Naive thymus-derived CD8-positive, alpha-beta T cell (primary cell): Measurements from ENCODE around the gene ATP10B. TPM values are rescaled to one million over a fixed set of nuclear protein-coding genes. Genes with fewer than 3 reads are reported as not detected.

Experiments used
- ATAC-seq, 2 donors: fragments of 150-1000 bp; cut with Tn5 transposase in 1 of 2; sonication (Bioruptor Pico), chemical (Tn5 transposase) in 1 of 2; 1 replicate in 1 of 2; 2 replicates in 1 of 2; pipeline ENCODE4 v1.10.0; 2021; ENCODE audit warnings: mild to moderate bottlenecking in 2 of 2, moderate library complexity in 2 of 2
- POLR2A ChIA-PET: fragments of 350-600 bp; sonication (Branson Sonifier 250); formaldehyde crosslinking; loops from one replicate; lab custom pipeline; 2021; ENCODE audit warnings: antibody characterized with exemption; lab: Charles Lee
- DNase-seq, 10 donors: peaks; one replicate each; pipeline versions ENCODE4 v3.0.0 to v3.0.0-alpha.2; 2020 to 2022
- H3K27ac Mint-ChIP-seq, 10 donors: one replicate each; pipeline ENCODE4 v1.8.0; 2020 to 2022; ENCODE audit warnings: mild to moderate bottlenecking in 10 of 10, mixed read lengths in 10 of 10, moderate library complexity in 4 of 10, inconsistent platforms in 1 of 10
- H3K27me3 Mint-ChIP-seq, 5 donors: one replicate each; pipeline ENCODE4 v1.8.0; 2021 to 2022; ENCODE audit warnings: mixed read lengths in 5 of 5
- H3K36me3 Mint-ChIP-seq, 3 donors: one replicate each; pipeline ENCODE4 v1.8.0; 2020 to 2022; ENCODE audit warnings: mixed read lengths in 3 of 3, mild to moderate bottlenecking in 2 of 3, inconsistent platforms in 1 of 3
- H3K4me1 Mint-ChIP-seq, 4 donors: one replicate each; pipeline ENCODE4 v1.8.0; 2021 to 2022; ENCODE audit warnings: mixed read lengths in 4 of 4
- H3K4me3 Mint-ChIP-seq, 10 donors: one replicate each; pipeline ENCODE4 v1.8.0; 2020 to 2022; ENCODE audit warnings: mild to moderate bottlenecking in 10 of 10, mixed read lengths in 10 of 10, moderate library complexity in 6 of 10, inconsistent platforms in 1 of 10
- H3K9me3 Mint-ChIP-seq, 9 donors: one replicate each; pipeline ENCODE4 v1.8.0; 2020 to 2022; ENCODE audit warnings: mixed read lengths in 9 of 9, mild to moderate bottlenecking in 3 of 9, inconsistent platforms in 1 of 9, moderate library complexity in 1 of 9
- polyA plus RNA-seq, 3 donors: library from polyadenylated mRNA; unstranded; fragments of 300-500 nt; fragmentation: Illumina TruSeq; gene quantifications; one replicate each; pipeline ENCODE4 v1.2.3, GENCODE V29; 2021
- total RNA-seq, 8 experiments: library from RNA in 2 of 8; stranded (reverse) in 2 of 8; gene quantifications; one replicate each; pipeline ENCODE4 v1.2.3 and lab custom pipeline; 2021 to 2026

Gene ATP10B
- total and polyA plus RNA-seq, 5 experiments from 2014 or later = not detected

DNA sequence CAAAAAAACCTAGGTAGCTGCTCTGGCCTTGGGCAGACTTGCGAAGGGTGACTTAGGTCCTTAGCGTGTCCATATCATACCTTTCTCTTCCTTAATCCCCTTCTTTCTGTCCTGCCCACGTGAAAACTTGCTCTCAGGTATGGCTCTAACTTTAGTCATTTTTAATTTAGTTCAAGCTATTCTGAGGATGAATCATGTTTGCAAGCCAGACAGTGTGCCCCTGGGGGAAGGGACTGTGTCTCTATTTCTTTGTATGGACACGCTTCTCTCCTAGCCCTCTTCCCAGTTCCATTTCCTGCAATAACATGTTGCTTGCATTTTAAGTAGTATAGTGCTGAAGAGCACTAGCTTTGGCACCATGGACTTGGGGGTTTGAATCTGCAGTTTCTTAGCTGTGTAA lies 309.7 kb downstream of the ATP10B start:
- no peak for DNase-seq
- peaks cover 0 to 2% (median 0%) of the 10 kb centered on the region in 3 donors for H3K36me3 Mint-ChIP-seq
- no peaks in the 10 kb centered on the region for H3K4me1 Mint-ChIP-seq
- POLR2A ChIA-PET = no interaction called here
- ATAC-seq = no peak
- H3K9me3 Mint-ChIP-seq = peaks cover 0 to 13% (median 4%) of the 10 kb centered on the region in 9 donors
- peaks cover 0 to 13% (median 4%) of the 10 kb centered on the region in 5 donors for H3K27me3 Mint-ChIP-seq
- H3K4me3 Mint-ChIP-seq = no peak overlapping the region
- peak overlapping the region in 1 of 10 donors; percentile 22 for H3K27ac Mint-ChIP-seq

DNA sequence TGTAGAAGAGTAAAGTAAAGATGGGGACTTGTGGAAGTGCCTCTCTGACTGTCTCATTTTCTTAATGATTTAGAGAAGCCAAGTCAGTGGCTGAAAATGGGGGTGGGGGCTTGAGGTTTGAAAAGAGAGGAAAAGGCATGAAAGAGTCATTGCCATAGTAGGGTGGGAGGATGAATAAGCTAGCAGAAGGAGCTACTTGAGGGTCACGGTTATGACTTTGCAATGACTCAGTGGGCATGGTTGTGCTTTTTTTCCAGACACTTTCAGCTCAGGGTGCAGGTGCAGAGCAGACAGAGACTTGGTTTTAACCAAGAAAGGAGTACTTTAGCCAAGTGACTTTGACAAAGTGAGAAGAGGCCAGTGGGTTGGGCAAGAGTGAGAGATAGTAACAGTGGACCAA lies 312.6 kb downstream of the ATP10B start:
- DNase-seq (no peak), ATAC-seq (no peak)
- POLR2A ChIA-PET = no interaction called here
- H3K4me1 Mint-ChIP-seq = no peaks in the 10 kb centered on the region
- H3K36me3 Mint-ChIP-seq = no peaks in the 10 kb centered on the region
- H3K9me3 Mint-ChIP-seq = no peaks in the 10 kb centered on the region
- no peak overlapping the region for H3K27ac Mint-ChIP-seq
- H3K4me3 Mint-ChIP-seq = no peak overlapping the region
- H3K27me3 Mint-ChIP-seq = peaks cover 0 to 6% (median 2%) of the 10 kb centered on the region in 5 donors

GRCh38 chr5:160537940-160538339 lies 314.1 kb downstream of the ATP10B start:
- H3K27me3 Mint-ChIP-seq = peaks cover 0 to 2% (median 1%) of the 10 kb centered on the region in 5 donors
- ATAC-seq (no peak), DNase-seq (no peak)
- H3K4me3 Mint-ChIP-seq = no peak overlapping the region
- H3K9me3 Mint-ChIP-seq = no peaks in the 10 kb centered on the region
- H3K27ac Mint-ChIP-seq = no peak overlapping the region
- POLR2A ChIA-PET = no interaction called here
- H3K36me3 Mint-ChIP-seq = no peaks in the 10 kb centered on the region
- no peaks in the 10 kb centered on the region for H3K4me1 Mint-ChIP-seq

GRCh38 chr5:160537116-160537515 lies 314.9 kb downstream of the ATP10B start:
- H3K4me3 Mint-ChIP-seq = no peak overlapping the region
- no peak for DNase-seq
- no peaks in the 10 kb centered on the region for H3K36me3 Mint-ChIP-seq
- no peaks in the 10 kb centered on the region for H3K4me1 Mint-ChIP-seq
- ATAC-seq = no peak
- H3K27me3 Mint-ChIP-seq = peaks cover 0 to 2% (median 0%) of the 10 kb centered on the region in 5 donors
- H3K9me3 Mint-ChIP-seq = no peaks in the 10 kb centered on the region
- no peak overlapping the region for H3K27ac Mint-ChIP-seq
- POLR2A ChIA-PET = no interaction called here

DNA sequence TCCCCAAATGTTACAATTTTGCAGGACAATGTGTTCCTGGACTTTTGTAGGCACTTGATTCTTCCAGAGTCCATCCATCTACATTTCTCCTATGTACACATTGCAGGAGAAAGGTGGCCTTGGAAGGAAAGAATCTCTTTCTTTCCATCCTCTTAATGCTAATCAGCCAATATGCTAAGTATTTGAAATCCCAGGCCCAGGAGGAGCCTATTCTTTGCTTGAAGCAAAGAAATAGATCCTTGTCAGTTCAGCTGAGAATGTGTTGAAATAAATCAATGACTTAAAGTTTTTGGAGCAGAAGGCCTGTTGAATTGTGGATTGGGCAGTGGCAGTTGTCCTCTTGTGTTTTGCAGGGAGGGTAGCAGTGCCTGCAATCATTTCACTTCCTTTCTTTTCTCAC lies 317.1 kb downstream of the ATP10B start:
- DNase-seq = no peak
- H3K27ac Mint-ChIP-seq = no peak overlapping the region
- peaks cover 0 to 2% (median 0%) of the 10 kb centered on the region in 5 donors for H3K27me3 Mint-ChIP-seq
- no peak overlapping the region for H3K4me3 Mint-ChIP-seq
- H3K4me1 Mint-ChIP-seq = no peaks in the 10 kb centered on the region
- H3K9me3 Mint-ChIP-seq = peaks cover 0 to 2% (median 0%) of the 10 kb centered on the region in 9 donors
- no peak for ATAC-seq
- POLR2A ChIA-PET = no interaction called here
- H3K36me3 Mint-ChIP-seq = no peaks in the 10 kb centered on the region

DNA sequence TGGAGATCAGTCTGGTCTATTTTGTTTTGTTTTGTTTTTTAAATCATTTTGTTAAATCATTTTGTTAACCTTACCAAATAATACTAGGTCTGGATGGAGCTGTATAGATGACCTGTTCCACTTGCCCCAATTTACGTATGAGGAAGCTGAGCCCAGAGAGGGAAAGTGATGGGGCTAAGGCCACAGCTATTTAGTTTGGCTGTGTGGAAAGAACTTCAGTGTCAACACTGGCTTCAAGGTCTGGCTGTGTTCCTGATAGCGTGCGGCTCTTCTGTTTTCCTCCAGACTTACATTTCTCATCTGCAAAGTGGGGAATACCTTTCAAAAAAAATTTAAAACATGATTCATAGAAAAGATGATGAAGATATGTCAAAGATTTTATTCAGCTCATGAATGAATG lies 317.9 kb downstream of the ATP10B start:
- Mint-ChIP-seq H3K4me1 (no peaks in the 10 kb centered on the region), H3K27me3 (peaks cover 0 to 4% (median 1%) of the 10 kb centered on the region in 5 donors), H3K36me3 (peaks cover 0 to 2% (median 0%) of the 10 kb centered on the region in 3 donors), H3K27ac (no peak overlapping the region), H3K9me3 (peaks cover 0 to 9% (median 0%) of the 10 kb centered on the region in 9 donors), H3K4me3 (no peak overlapping the region)
- POLR2A ChIA-PET = no interaction called here
- ATAC-seq (no peak), DNase-seq (no peak)

GRCh38 chr5:160525471-160526261 lies 326.3 kb downstream of the ATP10B start:
- Mint-ChIP-seq H3K9me3 (peaks cover 0 to 9% (median 0%) of the 10 kb centered on the region in 9 donors), H3K27ac (no peak overlapping the region), H3K4me3 (no peak overlapping the region), H3K36me3 (peaks cover 0 to 2% (median 0%) of the 10 kb centered on the region in 3 donors), H3K27me3 (peaks cover 0 to 5% (median 4%) of the 10 kb centered on the region in 5 donors), H3K4me1 (peaks cover 0 to 3% (median 0%) of the 10 kb centered on the region in 4 donors)
- no peak for ATAC-seq
- POLR2A ChIA-PET = no interaction called here
- DNase-seq = no peak

DNA sequence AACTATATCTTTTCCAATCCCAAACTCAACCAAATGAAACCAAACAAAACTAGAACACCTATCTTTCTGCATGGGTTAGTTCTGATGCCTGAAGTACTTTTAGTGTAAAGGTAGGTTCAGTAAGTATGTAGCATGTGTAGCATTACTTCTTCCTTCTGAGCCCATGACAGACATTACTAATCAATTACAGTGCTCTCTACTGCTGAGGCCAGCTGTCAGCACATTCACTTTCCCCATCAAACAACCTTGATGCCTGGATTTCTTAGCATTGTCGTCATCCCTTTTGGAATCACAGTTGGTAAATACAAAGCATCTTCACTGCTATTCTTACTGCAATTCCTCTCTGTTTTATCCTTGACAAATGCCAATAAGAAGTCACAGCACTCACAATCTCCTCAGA lies 327.2 kb downstream of the ATP10B start:
- ATAC-seq = no peak
- DNase-seq = no peak
- Mint-ChIP-seq H3K27ac (no peak overlapping the region), H3K36me3 (peaks cover 0 to 2% (median 0%) of the 10 kb centered on the region in 3 donors), H3K9me3 (peaks cover 0 to 7% (median 0%) of the 10 kb centered on the region in 9 donors), H3K27me3 (peaks cover 0 to 5% (median 4%) of the 10 kb centered on the region in 5 donors), H3K4me1 (peaks cover 0 to 3% (median 0%) of the 10 kb centered on the region in 4 donors), H3K4me3 (no peak overlapping the region)
- POLR2A ChIA-PET = no interaction called here

GRCh38 chr5:160523502-160524163 lies 328.4 kb downstream of the ATP10B start:
- Mint-ChIP-seq H3K9me3 (no peaks in the 10 kb centered on the region), H3K4me1 (peaks cover 0 to 3% (median 0%) of the 10 kb centered on the region in 4 donors), H3K27me3 (peaks cover 0 to 5% (median 3%) of the 10 kb centered on the region in 5 donors), H3K4me3 (no peak overlapping the region), H3K36me3 (no peaks in the 10 kb centered on the region), H3K27ac (no peak overlapping the region)
- ATAC-seq = no peak
- POLR2A ChIA-PET = no interaction called here
- no peak for DNase-seq

GRCh38 chr5:160521392-160521663 lies 330.7 kb downstream of the ATP10B start:
- Mint-ChIP-seq H3K27me3 (peaks cover 0 to 3% (median 0%) of the 10 kb centered on the region in 5 donors), H3K27ac (no peak overlapping the region), H3K4me3 (no peak overlapping the region), H3K36me3 (no peaks in the 10 kb centered on the region), H3K4me1 (peaks cover 0 to 3% (median 0%) of the 10 kb centered on the region in 4 donors), H3K9me3 (no peaks in the 10 kb centered on the region)
- POLR2A ChIA-PET = no interaction called here
- ATAC-seq (no peak), DNase-seq (no peak)

- Mint-ChIP-seq H3K4me1 (peaks cover 0 to 3% (median 0%) of the 10 kb centered on the region in 4 donors), H3K9me3 (no peaks in the 10 kb centered on the region), H3K36me3 (no peaks in the 10 kb centered on the region), H3K4me3 (no peak overlapping the region), H3K27me3 (peaks cover 0 to 5% (median 0%) of the 10 kb centered on the region in 5 donors), H3K27ac (no peak overlapping the region)
- DNase-seq (no peak), ATAC-seq (no peak)
- POLR2A ChIA-PET = no interaction called here
Measured at GRCh38 chr5:160520609-160521391, 331.2 kb downstream of the ATP10B start.

GRCh38 chr5:160516696-160517530 lies 335.1 kb downstream of the ATP10B start:
- DNase-seq (no peak), ATAC-seq (no peak)
- Mint-ChIP-seq H3K27me3 (peaks cover 0 to 16% (median 2%) of the 10 kb centered on the region in 5 donors), H3K27ac (no peak overlapping the region), H3K4me1 (no peaks in the 10 kb centered on the region), H3K36me3 (no peaks in the 10 kb centered on the region), H3K9me3 (no peaks in the 10 kb centered on the region), H3K4me3 (no peak overlapping the region)
- POLR2A ChIA-PET = no interaction called here
